ENCODE results near the gene INTS14.

Gene INTS14

DNA sequence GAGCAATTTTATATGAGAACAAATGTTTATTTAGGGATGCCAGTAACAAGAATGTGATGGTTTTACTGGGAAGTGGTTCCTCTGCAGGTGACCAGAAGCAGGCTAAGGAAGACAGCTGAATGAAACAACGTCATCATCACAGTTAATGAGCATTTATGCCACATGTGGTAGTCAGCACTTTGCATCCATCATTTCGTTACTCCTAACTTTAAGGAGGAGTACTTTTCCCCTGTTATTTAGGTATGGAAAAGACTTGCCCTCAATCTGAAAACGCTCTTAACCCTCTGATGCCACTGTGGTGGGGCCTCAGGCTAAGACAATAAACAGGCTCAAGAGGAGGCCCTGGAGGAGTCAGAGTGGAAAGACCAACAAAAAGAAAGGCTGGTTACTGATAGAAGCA is 31.2 kb downstream of the INTS14 start:
- no peak for DNase-seq
- Histone ChIP-seq H3F3A (ENCODE audit: insufficient read depth, low read length) (no peaks in the 10 kb centered on the region), H3K27ac (ENCODE audit: low read length) (no peak overlapping the region), H2AFZ (ENCODE audit: low read length) (no peak overlapping the region), H3K79me2 (ENCODE audit: low read length) (no peaks in the 10 kb centered on the region), H3K27me3 (replicated peaks; ENCODE audit: insufficient read depth, low read length) (no peaks in the 10 kb centered on the region), H3K4me1 (ENCODE audit: low read length) (peaks cover 16% of the 10 kb centered on the region), H3K9me2 (replicated peaks; ENCODE audit: insufficient read depth, low read length) (no peaks in the 10 kb centered on the region), H3K4me2 (ENCODE audit: low read depth, low read length) (no peak overlapping the region), H3K36me3 (replicated peaks; ENCODE audit: insufficient read depth, low read length) (no peaks in the 10 kb centered on the region; the same call in 1 of the 2 replicates), H4K20me1 (ENCODE audit: insufficient read depth, low read length) (no peaks in the 10 kb centered on the region), H3K9me3 (replicated peaks; ENCODE audit: insufficient read depth, low read length) (no peaks in the 10 kb centered on the region), H3K9ac (ENCODE audit: low read length) (no peak overlapping the region), H3K4me3 (ENCODE audit: low read length) (no peak overlapping the region)
- TF ChIP-seq EZH2 (optimal IDR thresholded peaks at IDR 0.05; ENCODE audit: low read depth, low read length), result no peak
- no peak for TF ChIP-seq EZH2phosphoT487 (IDR thresholded peaks at IDR 0.05; ENCODE audit: low read length)
- TF ChIP-seq, protein P1, sequence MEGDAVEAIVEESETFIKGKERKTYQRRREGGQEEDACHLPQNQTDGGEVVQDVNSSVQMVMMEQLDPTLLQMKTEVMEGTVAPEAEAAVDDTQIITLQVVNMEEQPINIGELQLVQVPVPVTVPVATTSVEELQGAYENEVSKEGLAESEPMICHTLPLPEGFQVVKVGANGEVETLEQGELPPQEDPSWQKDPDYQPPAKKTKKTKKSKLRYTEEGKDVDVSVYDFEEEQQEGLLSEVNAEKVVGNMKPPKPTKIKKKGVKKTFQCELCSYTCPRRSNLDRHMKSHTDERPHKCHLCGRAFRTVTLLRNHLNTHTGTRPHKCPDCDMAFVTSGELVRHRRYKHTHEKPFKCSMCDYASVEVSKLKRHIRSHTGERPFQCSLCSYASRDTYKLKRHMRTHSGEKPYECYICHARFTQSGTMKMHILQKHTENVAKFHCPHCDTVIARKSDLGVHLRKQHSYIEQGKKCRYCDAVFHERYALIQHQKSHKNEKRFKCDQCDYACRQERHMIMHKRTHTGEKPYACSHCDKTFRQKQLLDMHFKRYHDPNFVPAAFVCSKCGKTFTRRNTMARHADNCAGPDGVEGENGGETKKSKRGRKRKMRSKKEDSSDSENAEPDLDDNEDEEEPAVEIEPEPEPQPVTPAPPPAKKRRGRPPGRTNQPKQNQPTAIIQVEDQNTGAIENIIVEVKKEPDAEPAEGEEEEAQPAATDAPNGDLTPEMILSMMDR (IDR thresholded peaks at IDR 0.05; ENCODE audit: low read length), result no peak

DNA sequence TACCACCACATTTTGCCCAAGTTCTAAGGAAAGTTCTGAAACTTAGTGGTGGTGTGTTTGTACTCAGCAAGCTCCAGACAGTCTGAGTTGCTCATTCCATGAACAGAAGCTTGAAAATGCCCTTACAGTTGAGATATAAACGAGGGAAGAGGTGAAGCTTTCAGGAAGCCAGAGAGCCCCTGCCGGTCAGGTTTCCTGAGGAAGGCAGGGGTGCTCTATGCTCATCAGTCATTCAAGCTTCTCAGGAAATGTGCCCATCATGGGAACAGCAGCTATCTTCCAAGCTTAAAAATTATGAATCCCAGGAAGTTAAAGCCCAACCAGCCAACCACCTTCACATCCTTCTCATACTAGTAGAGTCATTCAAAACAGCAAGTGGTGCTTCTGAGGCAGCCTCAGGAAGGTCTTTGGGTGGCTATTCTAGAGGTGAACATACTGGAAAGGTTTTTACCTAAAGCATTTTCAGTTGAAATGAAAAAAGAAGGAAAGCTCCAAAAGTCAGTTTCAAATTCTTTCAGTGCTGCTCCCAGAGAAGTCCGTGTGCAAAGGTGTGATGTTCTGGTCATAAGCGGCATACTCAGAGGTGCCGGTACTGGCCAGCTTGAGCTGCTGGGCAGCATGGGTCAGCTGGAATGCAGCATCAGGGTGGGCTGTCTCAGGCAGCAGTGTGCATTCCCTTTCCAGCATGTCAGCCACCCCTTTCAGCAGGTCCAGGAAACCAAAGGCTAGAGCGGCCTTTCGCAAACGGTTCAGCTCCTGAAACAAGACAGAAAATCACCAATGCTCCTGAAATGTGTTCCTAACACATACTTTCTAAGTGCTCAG is 31.8 kb downstream of the INTS14 start:
- no peaks in the 10 kb centered on the region for H3K79me2 ChIP-seq (ENCODE audit: low read length)
- TF ChIP-seq, protein P1 (IDR thresholded peaks at IDR 0.05; ENCODE audit: low read length), result no peak
- TF ChIP-seq EZH2phosphoT487 (IDR thresholded peaks at IDR 0.05; ENCODE audit: low read length) (no peak), EZH2 (optimal IDR thresholded peaks at IDR 0.05; ENCODE audit: low read depth, low read length) (no peak)
- no peaks in the 10 kb centered on the region for H3K9me2 ChIP-seq (replicated peaks; ENCODE audit: insufficient read depth, low read length)
- no peaks in the 10 kb centered on the region for H3K27me3 ChIP-seq (replicated peaks; ENCODE audit: insufficient read depth, low read length)
- no peaks in the 10 kb centered on the region for H3K9me3 ChIP-seq (replicated peaks; ENCODE audit: insufficient read depth, low read length)
- H2AFZ ChIP-seq (ENCODE audit: low read length), result no peak overlapping the region
- no peak overlapping the region for H3K27ac ChIP-seq (ENCODE audit: low read length)
- peaks cover 2% of the 10 kb centered on the region; the same call in 1 of the 2 replicates for H3K36me3 ChIP-seq (replicated peaks; ENCODE audit: insufficient read depth, low read length)
- no peak overlapping the region for H3K9ac ChIP-seq (ENCODE audit: low read length)
- DNase-seq, result no peak
- H4K20me1 ChIP-seq (ENCODE audit: insufficient read depth, low read length), result no peaks in the 10 kb centered on the region
- no peak overlapping the region for H3K4me3 ChIP-seq (ENCODE audit: low read length)
- H3K4me2 ChIP-seq (ENCODE audit: low read depth, low read length), result no peak overlapping the region
- H3F3A ChIP-seq (ENCODE audit: insufficient read depth, low read length), result no peaks in the 10 kb centered on the region
- H3K4me1 ChIP-seq (ENCODE audit: low read length), result peaks cover 9% of the 10 kb centered on the region

DNA sequence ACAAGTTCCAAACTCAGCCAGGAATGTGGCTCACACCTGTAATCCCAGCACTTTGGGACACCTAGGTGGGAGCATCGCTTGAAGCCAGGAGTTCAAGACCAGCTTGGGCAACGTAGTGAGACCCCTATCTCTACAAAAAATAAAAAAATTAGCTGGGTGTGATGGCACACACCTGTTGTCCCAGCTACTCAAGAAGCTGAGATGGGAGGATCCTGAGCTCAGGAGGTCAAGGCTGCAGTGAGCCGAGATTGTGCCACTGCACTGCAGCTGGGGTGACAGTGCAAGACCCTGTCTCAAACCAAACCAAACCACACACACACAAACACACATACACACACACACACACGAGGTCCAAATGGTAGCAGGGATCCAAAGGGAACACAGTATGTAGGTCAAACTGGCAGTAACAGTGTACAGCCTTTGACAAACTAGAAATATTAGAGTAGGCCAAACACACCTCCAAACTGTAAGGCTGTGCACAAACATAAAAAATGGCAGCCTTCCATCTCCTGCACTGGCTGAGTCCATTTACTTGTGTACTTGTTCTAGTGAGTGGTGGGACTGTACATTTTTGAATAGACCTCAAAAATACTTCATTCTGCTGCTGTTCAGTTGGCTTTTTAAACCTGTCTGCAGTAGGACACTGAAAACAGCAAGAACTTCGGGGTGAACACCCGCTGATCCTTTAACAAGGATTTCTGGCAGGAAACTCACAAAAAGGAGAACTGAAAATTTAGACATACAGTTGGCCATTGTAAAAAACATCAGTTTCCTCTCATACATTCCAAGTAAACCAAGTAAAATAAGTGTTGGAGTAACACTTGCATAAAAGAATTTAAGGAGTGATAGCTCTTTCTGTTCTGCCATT is 33.6 kb downstream of the INTS14 start:
- Histone ChIP-seq H3K36me3 (replicated peaks; ENCODE audit: insufficient read depth, low read length) (peaks cover 3% of the 10 kb centered on the region; the same call in 1 of the 2 replicates), H3K9ac (ENCODE audit: low read length) (no peak overlapping the region), H3K79me2 (ENCODE audit: low read length) (no peaks in the 10 kb centered on the region), H3K4me2 (ENCODE audit: low read depth, low read length) (no peak overlapping the region), H3K4me3 (ENCODE audit: low read length) (no peak overlapping the region), H3K4me1 (ENCODE audit: low read length) (peaks cover 1% of the 10 kb centered on the region; the same call in 1 of the 2 replicates), H4K20me1 (ENCODE audit: insufficient read depth, low read length) (no peaks in the 10 kb centered on the region), H3K9me2 (replicated peaks; ENCODE audit: insufficient read depth, low read length) (no peaks in the 10 kb centered on the region), H3F3A (ENCODE audit: insufficient read depth, low read length) (0 out of 2 replicates have a peak, but pooled peaks cover under 1% of the 10 kb centered on the region), H3K9me3 (replicated peaks; ENCODE audit: insufficient read depth, low read length) (no peaks in the 10 kb centered on the region), H3K27ac (ENCODE audit: low read length) (no peak overlapping the region), H2AFZ (ENCODE audit: low read length) (no peak overlapping the region), H3K27me3 (replicated peaks; ENCODE audit: insufficient read depth, low read length) (no peaks in the 10 kb centered on the region)
- DNase-seq, result no peak
- no peak for TF ChIP-seq EZH2phosphoT487 (IDR thresholded peaks at IDR 0.05; ENCODE audit: low read length)
- TF ChIP-seq, protein P1 (IDR thresholded peaks at IDR 0.05; ENCODE audit: low read length), result no peak
- TF ChIP-seq EZH2 (optimal IDR thresholded peaks at IDR 0.05; ENCODE audit: low read depth, low read length), result no peak
